HepG2 (cell line): ENCODE data around the gene RHOC. TPM values are rescaled to one million over a fixed set of nuclear protein-coding genes. Genes with fewer than 3 reads are reported as not detected.
A peak's percentile ranks its signal among the peaks of the same experiment; 100 is the strongest.

Experiments used
- ATAC-seq: fragments of 200-7000 bp; cut with Tn5 transposase; 3 replicates; pipeline ENCODE4 v1.9.1; 2020; ENCODE audit warnings: mild to moderate bottlenecking, moderate library complexity
- BruUV-seq: library from RNA; stranded (reverse); fragments of 400-500 nt; replicated peaks from 2 replicates; lab custom pipeline; 2021; lab: Mats Ljungman, UMichigan
- CTCF ChIA-PET: fragments of 300-600 bp; formaldehyde crosslinking; extraction: SDS; loops from one replicate; lab custom pipeline; 2021; ENCODE audit warnings: low total read pairs, inconsistent platforms, low intra/inter-chr PET ratio; lab: Yijun Ruan, JAX
- POLR2A ChIA-PET: fragments of 350-600 bp; sonication (Branson Sonifier 250); formaldehyde crosslinking; loops from one replicate; lab custom pipeline; 2020; ENCODE audit warnings: antibody characterized with exemption, inconsistent platforms; lab: Yijun Ruan, JAX
- DNase-seq: peaks from one replicate; pipeline ENCODE4 v3.0.0-alpha.2; 2015; ENCODE audit warnings: low spot score
- FAIRE-seq: peaks from 3 replicates; lab custom pipeline; 2011; peaks lifted over from hg19 to GRCh38; lab: Jason Lieb, UNC
- H2AFZ ChIP-seq: one replicate; pipeline ENCODE4 v1.6.1; 2011; ENCODE audit warnings: low read length, inconsistent platforms
- H3K27ac ChIP-seq: fragments of 300-600 bp; 3 replicates; pipeline ENCODE4 v1.8.0; 2011; ENCODE audit warnings: mixed run types, mild to moderate bottlenecking, mixed read lengths, low read length, inconsistent platforms; ENCODE audit not compliant: insufficient read depth; ENCODE audit errors: extremely low read length
- H3K27me3 ChIP-seq, 2 experiments: fragments of 200-600 bp in 1 of 2; 2 replicates in 1 of 2; 3 replicates in 1 of 2; pipeline versions ENCODE4 v1.6.0 to v1.8.0; 2011; ENCODE audit warnings: low read length in 2 of 2, mild to moderate bottlenecking in 2 of 2, moderate library complexity in 2 of 2, inconsistent platforms in 1 of 2; ENCODE audit not compliant: insufficient read depth in 2 of 2, control insufficient read depth in 1 of 2
- H3K36me3 ChIP-seq, 2 experiments: fragments of 200-600 bp in 1 of 2; replicated peaks in 1 of 2; 2 replicates in 1 of 2; 3 replicates in 1 of 2; pipeline versions ENCODE4 v1.5.1 to v1.8.0; 2011; ENCODE audit warnings: low read length in 2 of 2, inconsistent platforms in 1 of 2; ENCODE audit not compliant: insufficient read depth in 2 of 2, control insufficient read depth in 1 of 2
- H3K4me1 ChIP-seq: 2 replicates; pipeline ENCODE4 v1.5.1; 2012; ENCODE audit warnings: low read length, inconsistent platforms; ENCODE audit not compliant: insufficient read depth
- H3K4me2 ChIP-seq: 2 replicates; pipeline ENCODE4 v1.6.0; 2011; ENCODE audit warnings: low read depth, low read length, inconsistent platforms
- H3K4me3 ChIP-seq, 3 experiments: fragments of 200-600 bp in 1 of 3; sonication (generic), shearing (Covaris generic) in 1 of 3; replicated peaks in 1 of 3; 2 replicates each; pipeline ENCODE4 v1.5.1; 2011 to 2016; ENCODE audit warnings: low read length in 3 of 3, inconsistent platforms in 2 of 3, low read depth in 2 of 3, mild to moderate bottlenecking in 2 of 3, control low read depth in 1 of 3, mixed read lengths in 1 of 3; ENCODE audit not compliant: insufficient read depth in 1 of 3
- H3K79me2 ChIP-seq: one replicate; pipeline ENCODE4 v1.6.1; 2011; ENCODE audit warnings: low read length, inconsistent platforms; ENCODE audit not compliant: insufficient read depth
- H3K9ac ChIP-seq: 2 replicates; pipeline ENCODE4 v1.6.0; 2011; ENCODE audit warnings: mild to moderate bottlenecking, low read depth, low read length, inconsistent platforms; ENCODE audit not compliant: insufficient read depth
- H3K9me3 ChIP-seq: 2 replicates; pipeline ENCODE4 v1.5.1; 2012; ENCODE audit warnings: mild to moderate bottlenecking, low read length
- H4K20me1 ChIP-seq: 2 replicates; pipeline ENCODE4 v1.6.0; 2011; ENCODE audit warnings: inconsistent platforms, mild to moderate bottlenecking, low read length, moderate library complexity; ENCODE audit not compliant: insufficient read depth
- AGO1 ChIP-seq: fragments of 200-400 bp; formaldehyde crosslinking; IDR thresholded peaks from 2 replicates; pipeline ENCODE4 v1.6.1; 2017; ENCODE audit warnings: mild to moderate bottlenecking, low read depth, low read length, moderate library complexity; ENCODE audit not compliant: poor library complexity, severe bottlenecking
- AHR ChIP-seq: IDR thresholded peaks from 2 replicates; pipeline ENCODE4 v1.6.1; 2018; ENCODE audit warnings: missing genetic modification reagents, missing compliant biosample characterization
- ARNT ChIP-seq: fragments of 450-650 bp; IDR thresholded peaks from 2 replicates; pipeline ENCODE4 v1.6.1; 2017
- BCL6 ChIP-seq: IDR thresholded peaks from 2 replicates; pipeline ENCODE4 v1.6.1; 2016; ENCODE audit warnings: missing genetic modification reagents, missing compliant biosample characterization
- BORCS8-MEF2B ChIP-seq: sonication (generic); formaldehyde crosslinking; IDR thresholded peaks from 2 replicates; pipeline ENCODE4 v1.8.0; 2022; ENCODE audit warnings: mild to moderate bottlenecking, missing genetic modification reagents
- ELF4 ChIP-seq: sonication (generic); formaldehyde crosslinking; IDR thresholded peaks from 2 replicates; pipeline ENCODE4 v1.5.0; 2020; ENCODE audit warnings: missing genetic modification reagents, mild to moderate bottlenecking, moderate library complexity, borderline replicate concordance
- KLF15 ChIP-seq: sonication (generic); formaldehyde crosslinking; IDR thresholded peaks from 2 replicates; pipeline ENCODE4 v1.8.1; 2023; ENCODE audit warnings: borderline replicate concordance, mild to moderate bottlenecking, inconsistent platforms, missing genetic modification reagents, mixed read lengths
- NFATC3 ChIP-seq: sonication (generic); formaldehyde crosslinking; IDR thresholded peaks from 2 replicates; pipeline ENCODE4 v1.5.1; 2020; ENCODE audit warnings: mild to moderate bottlenecking, missing genetic modification reagents
- RAD51 ChIP-seq: fragments of 450-650 bp; IDR thresholded peaks from 2 replicates; pipeline ENCODE4 v1.6.1; 2016; ENCODE audit warnings: borderline replicate concordance
- SP2 ChIP-seq: sonication (generic); formaldehyde crosslinking; IDR thresholded peaks from 2 replicates; pipeline ENCODE4 v1.5.1; 2020; ENCODE audit warnings: mild to moderate bottlenecking, missing genetic modification reagents
- TCF7 ChIP-seq: sonication (generic); IDR thresholded peaks from 2 replicates; pipeline ENCODE4 v1.6.1; 2016; ENCODE audit warnings: antibody characterized with exemption, low read depth
- TCF7L2 ChIP-seq: IDR thresholded peaks from 2 replicates; pipeline ENCODE4 v1.6.1; 2011; ENCODE audit warnings: mild to moderate bottlenecking, low read depth, low read length, moderate library complexity
- ZNF225 ChIP-seq: sonication (generic); formaldehyde crosslinking; IDR thresholded peaks from 2 replicates; pipeline ENCODE4 v1.4.0; 2020; ENCODE audit warnings: mild to moderate bottlenecking, missing genetic modification reagents
- WGBS: methylation state at CpG from one replicate; pipeline ENCODE4 v1.1.6; 2017; ENCODE audit warnings: low lambda C conversion rate; 5-methylcytosine and 5-hydroxymethylcytosine counted together
- in situ Hi-C: cut with HindIII; loops from 2 replicates; pipeline ENCODE4 v1.10.0; 2017; ENCODE audit warnings: low pct_unique_long_range_greater_than_20kb; ENCODE audit not compliant: extremely low pct_ligation_motif_present
- intact Hi-C: fragments of 100-400 bp; cut with micrococcal nuclease; formaldehyde crosslinking; loops from one replicate; pipeline ENCODE4 v1.10.0; 2022; ENCODE audit not compliant: unreplicated experiment
- polyA plus RNA-seq, 8 experiments: library from polyadenylated mRNA; depleted of rRNA in 3 of 8; stranded (reverse) in 7 of 8; unstranded in 1 of 8; fragments of >200 nt; fragmentation: Illumina TruSeq in 4 of 8; extraction: Trizol in 4 of 8; gene quantifications; 2 replicates each; pipeline versions ENCODE4 v1.2.1 to v1.2.3, GENCODE V29; 2011 to 2016; ENCODE audit warnings: low read depth in 4 of 8, missing spikeins in 1 of 8, mixed read lengths in 1 of 8; ENCODE audit not compliant: insufficient read depth in 1 of 8
- total RNA-seq, 5 experiments: library from RNA; depleted of rRNA; stranded (reverse); fragments of >200 nt; fragmentation: Illumina TruSeq; extraction: Trizol; gene quantifications; 2 replicates each; pipeline ENCODE4 v1.2.3, GENCODE V29; 2016; ENCODE audit warnings: low read depth in 1 of 5
- TF ChIP-seq, protein P1 (sequence below): IDR thresholded peaks from 2 replicates; pipeline ENCODE4 v1.6.1; 2012; ENCODE audit warnings: inconsistent platforms
- TF ChIP-seq, protein P2 (sequence below): sonication (generic); formaldehyde crosslinking; IDR thresholded peaks from 2 replicates; pipeline ENCODE4 v1.5.0; 2020; ENCODE audit warnings: mild to moderate bottlenecking, missing genetic modification reagents
- TF ChIP-seq, protein P3 (sequence below): sonication (generic); formaldehyde crosslinking; IDR thresholded peaks from 2 replicates; pipeline ENCODE4 v1.5.0; 2020; ENCODE audit warnings: mild to moderate bottlenecking, missing genetic modification reagents
- TF ChIP-seq, protein P4 (sequence below): sonication (generic); formaldehyde crosslinking; IDR thresholded peaks from 2 replicates; pipeline ENCODE4 v1.8.1; 2023; ENCODE audit warnings: mild to moderate bottlenecking, inconsistent platforms, moderate library complexity, missing genetic modification reagents, borderline replicate concordance

The RHOC gene
- total and polyA plus RNA-seq, 2 of the 13 experiments (the other 11 are each of a cell fraction or from before 2014, with no cell fraction given) = 64.3 to 182 TPM

DNA sequence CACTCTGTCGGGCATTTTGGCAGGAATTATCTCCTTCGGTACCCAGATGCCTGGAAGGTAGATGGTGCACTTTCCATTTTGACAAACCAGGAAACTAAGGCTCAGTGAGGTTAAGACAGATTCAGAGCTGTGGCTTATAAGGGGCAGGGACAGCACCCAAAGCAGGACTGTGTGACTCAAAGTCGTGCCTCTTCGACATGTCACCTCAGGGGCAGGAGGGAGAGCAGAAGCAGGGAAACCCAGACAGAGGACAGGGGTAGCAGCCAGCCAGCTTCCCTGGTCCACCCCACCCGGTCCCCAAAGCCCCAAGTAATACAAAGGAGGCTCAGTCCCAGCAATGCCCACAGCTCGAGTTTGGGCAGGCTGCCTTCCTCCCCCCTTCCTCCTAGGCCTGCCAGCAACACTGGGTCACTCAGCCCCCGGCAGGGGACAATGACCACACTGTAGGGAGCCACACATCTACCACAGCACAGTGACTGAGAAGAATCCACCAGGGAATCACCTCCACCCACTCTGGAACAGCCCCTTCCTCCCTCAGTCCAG, 2.5 kb downstream of the RHOC start:
- peaks cover 6 to 30% of the 10 kb centered on the region in 2 experiments; a peak in 4 of 5 replicates for H3K36me3 ChIP-seq
- no peaks in the 10 kb centered on the region for H3K9me3 ChIP-seq
- H4K20me1 ChIP-seq = no peaks in the 10 kb centered on the region
- in situ Hi-C loops = loop anchor here (10.0 to 25.0 kb wide), 2 partner anchors 200 to 333 kb away; partner anchors contain the start of gene WNT2B
- H3K4me1 ChIP-seq = peaks cover 68% of the 10 kb centered on the region
- POLR2A ChIA-PET = interaction anchor here (0.6 to 9.2 kb wide), 12 partner anchors 9 to 369 kb away, joined by 3 to 251 read pairs (median 3); partner anchors contain the start of genes CAPZA1, CTTNBP2NL, MOV10 and PPM1J
- FAIRE-seq (no peak), DNase-seq (no peak), ATAC-seq (no peak; the same call in 2 of the 3 replicates)
- peak overlapping the region; percentile 78 for H3K27ac ChIP-seq
- H3K27me3 ChIP-seq = peaks cover 0 to 16% of the 10 kb centered on the region in 2 experiments; a peak in 1 of 5 replicates
- no peak overlapping the region for H2AFZ ChIP-seq
- peak overlapping the region; percentile 61 to 99 (median 96); a peak in 5 of 6 replicates for H3K4me3 ChIP-seq
- peaks cover 22% of the 10 kb centered on the region for H3K79me2 ChIP-seq
- peak overlapping the region; percentile 85 for H3K9ac ChIP-seq
- intact Hi-C loops = no loop called here
- CTCF ChIA-PET = no interaction called here
- H3K4me2 ChIP-seq = peak overlapping the region; percentile 94
- WGBS = 57% methylated on average over 6 of the region's 7 CpGs
- BruUV-seq = no TSS peak
- TF ChIP-seq, protein P1, sequence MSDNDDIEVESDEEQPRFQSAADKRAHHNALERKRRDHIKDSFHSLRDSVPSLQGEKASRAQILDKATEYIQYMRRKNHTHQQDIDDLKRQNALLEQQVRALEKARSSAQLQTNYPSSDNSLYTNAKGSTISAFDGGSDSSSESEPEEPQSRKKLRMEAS = no peak
- no peak for TF ChIP-seq AGO1
- TF ChIP-seq NFATC3 (CRISPR knock-in tag) = no peak
- TF ChIP-seq TCF7 = no peak
- no peak for TF ChIP-seq ZNF225 (CRISPR knock-in tag)
- TF ChIP-seq, protein P2, sequence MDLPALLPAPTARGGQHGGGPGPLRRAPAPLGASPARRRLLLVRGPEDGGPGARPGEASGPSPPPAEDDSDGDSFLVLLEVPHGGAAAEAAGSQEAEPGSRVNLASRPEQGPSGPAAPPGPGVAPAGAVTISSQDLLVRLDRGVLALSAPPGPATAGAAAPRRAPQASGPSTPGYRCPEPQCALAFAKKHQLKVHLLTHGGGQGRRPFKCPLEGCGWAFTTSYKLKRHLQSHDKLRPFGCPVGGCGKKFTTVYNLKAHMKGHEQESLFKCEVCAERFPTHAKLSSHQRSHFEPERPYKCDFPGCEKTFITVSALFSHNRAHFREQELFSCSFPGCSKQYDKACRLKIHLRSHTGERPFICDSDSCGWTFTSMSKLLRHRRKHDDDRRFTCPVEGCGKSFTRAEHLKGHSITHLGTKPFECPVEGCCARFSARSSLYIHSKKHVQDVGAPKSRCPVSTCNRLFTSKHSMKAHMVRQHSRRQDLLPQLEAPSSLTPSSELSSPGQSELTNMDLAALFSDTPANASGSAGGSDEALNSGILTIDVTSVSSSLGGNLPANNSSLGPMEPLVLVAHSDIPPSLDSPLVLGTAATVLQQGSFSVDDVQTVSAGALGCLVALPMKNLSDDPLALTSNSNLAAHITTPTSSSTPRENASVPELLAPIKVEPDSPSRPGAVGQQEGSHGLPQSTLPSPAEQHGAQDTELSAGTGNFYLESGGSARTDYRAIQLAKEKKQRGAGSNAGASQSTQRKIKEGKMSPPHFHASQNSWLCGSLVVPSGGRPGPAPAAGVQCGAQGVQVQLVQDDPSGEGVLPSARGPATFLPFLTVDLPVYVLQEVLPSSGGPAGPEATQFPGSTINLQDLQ (CRISPR knock-in tag) = no peak
- TF ChIP-seq ARNT = no peak
- 0 out of 2 replicates have a peak, but pooled peaks have one; percentile 3 for TF ChIP-seq SP2 (CRISPR knock-in tag)
- TF ChIP-seq BORCS8-MEF2B (CRISPR knock-in tag) = no peak
- no peak for TF ChIP-seq BCL6 (CRISPR knock-in tag)
- TF ChIP-seq KLF15 (CRISPR knock-in tag) = no peak
- TF ChIP-seq, protein P3, sequence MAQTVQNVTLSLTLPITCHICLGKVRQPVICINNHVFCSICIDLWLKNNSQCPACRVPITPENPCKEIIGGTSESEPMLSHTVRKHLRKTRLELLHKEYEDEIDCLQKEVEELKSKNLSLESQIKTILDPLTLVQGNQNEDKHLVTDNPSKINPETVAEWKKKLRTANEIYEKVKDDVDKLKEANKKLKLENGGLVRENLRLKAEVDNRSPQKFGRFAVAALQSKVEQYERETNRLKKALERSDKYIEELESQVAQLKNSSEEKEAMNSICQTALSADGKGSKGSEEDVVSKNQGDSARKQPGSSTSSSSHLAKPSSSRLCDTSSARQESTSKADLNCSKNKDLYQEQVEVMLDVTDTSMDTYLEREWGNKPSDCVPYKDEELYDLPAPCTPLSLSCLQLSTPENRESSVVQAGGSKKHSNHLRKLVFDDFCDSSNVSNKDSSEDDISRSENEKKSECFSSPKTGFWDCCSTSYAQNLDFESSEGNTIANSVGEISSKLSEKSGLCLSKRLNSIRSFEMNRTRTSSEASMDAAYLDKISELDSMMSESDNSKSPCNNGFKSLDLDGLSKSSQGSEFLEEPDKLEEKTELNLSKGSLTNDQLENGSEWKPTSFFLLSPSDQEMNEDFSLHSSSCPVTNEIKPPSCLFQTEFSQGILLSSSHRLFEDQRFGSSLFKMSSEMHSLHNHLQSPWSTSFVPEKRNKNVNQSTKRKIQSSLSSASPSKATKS (CRISPR knock-in tag) = no peak
- TF ChIP-seq, protein P4, sequence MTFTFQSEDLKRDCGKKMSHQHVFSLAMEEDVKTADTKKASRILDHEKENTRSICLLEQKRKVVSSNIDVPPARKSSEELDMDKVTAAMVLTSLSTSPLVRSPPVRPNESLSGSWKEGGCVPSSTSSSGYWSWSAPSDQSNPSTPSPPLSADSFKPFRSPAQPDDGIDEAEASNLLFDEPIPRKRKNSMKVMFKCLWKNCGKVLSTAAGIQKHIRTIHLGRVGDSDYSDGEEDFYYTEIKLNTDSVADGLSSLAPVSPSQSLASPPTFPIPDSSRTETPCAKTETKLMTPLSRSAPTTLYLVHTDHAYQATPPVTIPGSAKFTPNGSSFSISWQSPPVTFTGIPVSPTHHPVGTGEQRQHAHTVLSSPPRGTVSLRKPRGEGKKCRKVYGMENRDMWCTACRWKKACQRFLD (CRISPR knock-in tag) = no peak
- TF ChIP-seq AHR (CRISPR knock-in tag) = no peak
- no peak for TF ChIP-seq TCF7L2
- no peak for TF ChIP-seq ELF4
- TF ChIP-seq RAD51 = no peak
